GM18873 (cell line): ENCODE measurements around the gene CEBPB.
"Not testable (repeated sequence)": the region's sequence is repeated elsewhere in the genome, so short reads cannot be mapped to it uniquely, and the experiment has no call there.

Experiments used
- ATAC-seq: cut with Tn5 transposase; IDR thresholded peaks from one replicate; pipeline ENCODE4 v1.9.1; 2021; ENCODE audit warnings: mild to moderate bottlenecking, moderate library complexity, moderate number of reproducible peaks; ENCODE audit not compliant: unreplicated experiment, low FRiP score

CEBPB gene

GRCh38 chr20:50190251-50191064 lies at the start of gene CEBPB:
Gene CEBPB, plus strand, starts transcription at chr20:50190830. Its CDS starts 204 bp downstream, at chr20:50191034.
- no peak for ATAC-seq

GRCh38 chr20:50141018-50141675 lies 49.5 kb upstream of the CEBPB start:
- ATAC-seq = no peak

GRCh38 chr20:50141811-50142561 lies 48.6 kb upstream of the CEBPB start:
- no peak for ATAC-seq

GRCh38 chr20:50142812-50143211 lies 47.8 kb upstream of the CEBPB start:
- no peak for ATAC-seq

- ATAC-seq = no peak
These were observed 46.3 kb upstream of the CEBPB start for GRCh38 chr20:50144362-50144761.

- ATAC-seq = no peak
These were observed 45.1 kb upstream of the CEBPB start for GRCh38 chr20:50145566-50145965.

GRCh38 chr20:50146214-50146613 lies 44.4 kb upstream of the CEBPB start:
- ATAC-seq = no peak

GRCh38 chr20:50146732-50147662 lies 43.6 kb upstream of the CEBPB start:
- ATAC-seq = no peak

GRCh38 chr20:50149481-50150254 lies 41.0 kb upstream of the CEBPB start:
- ATAC-seq = no peak

GRCh38 chr20:50151034-50151743 lies 39.4 kb upstream of the CEBPB start:
- ATAC-seq = no peak

- ATAC-seq = no peak
These were observed 38.1 kb upstream of the CEBPB start for GRCh38 chr20:50152394-50153152.

- ATAC-seq = no peak
These were observed 37.5 kb upstream of the CEBPB start for GRCh38 chr20:50153153-50153499.

- ATAC-seq = peak; percentile 55
These were observed 36.9 kb upstream of the CEBPB start, which contains the start of gene PEDS1 for GRCh38 chr20:50153500-50154377. Gene PEDS1, minus strand, starts transcription at chr20:50153723. Its CDS starts 86 bp downstream, at chr20:50153637.

GRCh38 chr20:50161494-50161893 lies 29.1 kb upstream of the CEBPB start:
- not testable (repeated sequence) for ATAC-seq

- no peak for ATAC-seq
These were observed 26.9 kb upstream of the CEBPB start for GRCh38 chr20:50163570-50164317.
